Panc1 (cell line): ENCODE measurements around the gene YWHAQ.

Source experiments
- CTCF ChIP-seq: fragments of 450-650 bp; IDR thresholded peaks from 2 replicates; pipeline ENCODE4 v1.5.1; 2017; ENCODE audit warnings: mild to moderate bottlenecking
- REST ChIP-seq, 2 experiments: IDR thresholded peaks; 2 replicates each; pipeline ENCODE4 v1.6.1; 2011 to 2012; ENCODE audit warnings: low read depth in 2 of 2, control low read depth in 1 of 2, low read length in 1 of 2, mild to moderate bottlenecking in 1 of 2, moderate library complexity in 1 of 2; ENCODE audit not compliant: insufficient read depth in 1 of 2

- TF ChIP-seq CTCF (no peak), REST (IDR thresholded peaks at IDR 0.05; ENCODE audit: insufficient read depth in 1 of 2, low read depth in 2 of 2, low read length in 1 of 2) (no peak)
These were observed 52.1 kb downstream of the YWHAQ start for GRCh38 chr2:9578467-9579235.
